GM12872 (cell line): ENCODE measurements around the gene CHST8.

Experiments
- TF ChIP-seq, protein P1 (sequence below): IDR thresholded peaks from 3 replicates; pipeline ENCODE4 v1.5.1; 2011; ENCODE audit warnings: low read depth, mild to moderate bottlenecking, low read length, moderate library complexity; ENCODE audit not compliant: insufficient read depth

The CHST8 gene

DNA sequence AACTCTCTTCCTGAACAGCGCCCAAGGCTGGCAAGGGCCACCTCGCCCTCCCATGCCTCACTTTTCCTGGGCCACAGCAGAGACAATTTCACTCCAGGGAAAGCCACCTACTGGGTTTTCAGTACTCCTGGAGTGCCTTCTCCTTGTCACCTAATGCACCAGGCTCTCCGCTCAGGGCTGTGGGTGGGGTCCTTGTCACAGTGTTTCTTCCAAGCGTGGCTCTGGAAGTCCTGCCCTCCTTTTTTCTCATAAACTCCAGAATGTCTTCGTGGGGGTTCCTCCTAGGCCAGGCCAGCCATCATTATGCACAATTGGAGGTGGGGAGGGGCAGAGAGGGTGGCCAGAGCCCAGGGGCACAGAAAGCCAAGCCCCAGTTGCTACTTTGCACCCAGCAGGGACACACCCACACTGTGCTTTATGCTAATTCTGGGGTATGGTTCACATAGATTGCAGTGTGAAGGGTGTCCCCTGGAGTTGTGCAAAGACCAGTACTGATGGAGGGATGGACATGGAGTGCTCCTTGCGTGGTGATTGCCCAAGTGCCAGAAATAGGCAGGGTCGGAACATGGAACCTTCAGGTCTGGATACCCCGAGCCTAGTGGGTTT lies 78.8 kb downstream of the CHST8 start:
- TF ChIP-seq, protein P1, sequence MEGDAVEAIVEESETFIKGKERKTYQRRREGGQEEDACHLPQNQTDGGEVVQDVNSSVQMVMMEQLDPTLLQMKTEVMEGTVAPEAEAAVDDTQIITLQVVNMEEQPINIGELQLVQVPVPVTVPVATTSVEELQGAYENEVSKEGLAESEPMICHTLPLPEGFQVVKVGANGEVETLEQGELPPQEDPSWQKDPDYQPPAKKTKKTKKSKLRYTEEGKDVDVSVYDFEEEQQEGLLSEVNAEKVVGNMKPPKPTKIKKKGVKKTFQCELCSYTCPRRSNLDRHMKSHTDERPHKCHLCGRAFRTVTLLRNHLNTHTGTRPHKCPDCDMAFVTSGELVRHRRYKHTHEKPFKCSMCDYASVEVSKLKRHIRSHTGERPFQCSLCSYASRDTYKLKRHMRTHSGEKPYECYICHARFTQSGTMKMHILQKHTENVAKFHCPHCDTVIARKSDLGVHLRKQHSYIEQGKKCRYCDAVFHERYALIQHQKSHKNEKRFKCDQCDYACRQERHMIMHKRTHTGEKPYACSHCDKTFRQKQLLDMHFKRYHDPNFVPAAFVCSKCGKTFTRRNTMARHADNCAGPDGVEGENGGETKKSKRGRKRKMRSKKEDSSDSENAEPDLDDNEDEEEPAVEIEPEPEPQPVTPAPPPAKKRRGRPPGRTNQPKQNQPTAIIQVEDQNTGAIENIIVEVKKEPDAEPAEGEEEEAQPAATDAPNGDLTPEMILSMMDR, result no peak

DNA sequence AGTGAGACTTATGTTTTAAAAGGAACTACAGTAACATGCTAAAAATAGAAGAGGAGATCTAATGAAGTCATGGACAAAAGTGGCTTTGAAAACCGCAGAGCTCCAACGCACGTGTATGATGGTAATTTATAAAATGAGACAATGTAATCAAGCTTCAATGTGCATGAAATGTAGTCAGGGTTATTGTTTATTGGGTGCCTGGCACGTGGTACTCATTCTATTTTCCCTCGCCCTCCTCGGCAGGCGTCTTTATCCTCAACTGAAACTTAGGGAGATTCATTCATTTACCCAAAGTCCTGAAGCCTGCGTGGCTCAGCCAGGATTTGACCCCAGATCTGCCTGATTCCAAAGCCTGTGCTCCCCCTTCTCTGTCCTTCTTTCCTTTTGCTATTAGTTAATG lies 79.8 kb downstream of the CHST8 start:
- TF ChIP-seq, protein P1, result no peak

DNA sequence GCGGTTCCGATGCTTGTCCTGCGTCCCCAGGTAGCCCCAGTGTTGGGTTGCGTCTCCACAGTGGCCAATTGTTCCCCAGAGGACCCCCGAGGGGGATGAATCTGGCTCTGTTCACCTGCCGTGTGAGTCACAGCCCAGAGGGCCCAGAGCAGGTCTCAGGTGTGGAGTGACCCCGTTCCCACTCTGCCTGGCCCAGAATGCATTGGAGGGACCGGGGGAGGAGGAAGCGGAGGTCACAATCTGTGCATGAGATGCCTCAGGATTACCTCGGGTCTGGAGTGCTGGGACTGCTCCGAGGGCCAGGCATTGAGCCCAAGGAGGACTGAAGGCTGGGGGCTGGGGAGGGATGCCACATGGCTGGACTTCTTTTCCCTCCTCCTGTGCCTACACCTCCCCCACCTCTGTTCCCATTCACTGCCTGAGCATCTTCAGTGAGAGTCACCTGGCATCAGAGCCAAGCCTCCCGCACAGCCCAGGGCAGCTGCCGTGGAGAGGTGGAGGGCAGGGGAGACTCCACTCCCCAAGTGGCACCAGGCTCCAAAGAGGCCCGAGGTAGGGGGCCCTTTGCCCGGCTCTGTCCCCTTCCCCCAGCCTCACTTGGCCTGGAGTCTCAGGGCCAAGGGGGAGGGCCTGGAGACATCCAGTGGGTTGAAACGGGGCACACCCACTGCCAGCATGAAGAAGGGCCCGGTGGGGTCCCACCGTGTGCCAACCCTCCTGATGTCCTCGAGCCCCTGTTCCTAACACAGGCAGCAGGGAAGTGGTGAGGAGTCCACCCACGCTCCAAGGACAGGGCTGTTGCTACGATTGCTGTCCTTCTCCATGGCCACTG lies 81.1 kb downstream of the CHST8 start:
- TF ChIP-seq, protein P1, result no peak

DNA sequence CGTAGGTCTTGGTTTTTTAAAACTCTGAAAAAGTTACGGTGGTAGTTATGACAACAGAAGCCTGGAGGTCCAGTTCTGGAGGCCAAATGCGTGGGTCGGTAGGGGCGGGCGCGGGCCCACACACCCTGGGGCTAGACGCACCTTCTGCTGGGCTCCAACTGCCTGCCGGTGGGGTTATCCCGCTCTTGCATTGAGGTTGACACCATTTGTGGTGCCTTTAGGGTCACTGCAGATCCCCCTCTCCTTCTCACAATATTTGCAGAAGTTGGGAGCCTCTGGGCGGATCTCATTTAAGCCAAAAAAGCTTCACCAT lies 81.6 kb downstream of the CHST8 start:
- TF ChIP-seq, protein P1, result no peak

DNA sequence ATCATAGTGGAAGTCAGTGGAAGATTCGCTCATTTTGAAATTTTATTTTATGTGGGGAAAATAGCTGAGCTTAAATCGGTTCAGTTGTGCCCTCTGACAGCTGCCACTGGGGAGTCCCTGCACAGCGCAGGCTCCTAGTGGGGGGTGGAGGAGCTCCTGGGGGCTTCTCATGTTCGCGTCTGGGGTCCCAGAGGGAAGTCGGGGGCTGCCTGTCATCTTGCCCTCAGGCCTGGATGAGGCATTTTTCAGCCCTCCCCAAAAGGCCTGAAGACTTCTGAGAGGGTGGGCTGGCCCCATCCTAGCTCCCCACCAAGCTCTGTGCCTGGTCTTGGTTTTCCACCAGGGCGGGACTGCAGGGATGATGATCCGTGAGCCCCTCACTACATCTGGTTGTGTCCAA lies 82.1 kb downstream of the CHST8 start:
- TF ChIP-seq, protein P1, result no peak

DNA sequence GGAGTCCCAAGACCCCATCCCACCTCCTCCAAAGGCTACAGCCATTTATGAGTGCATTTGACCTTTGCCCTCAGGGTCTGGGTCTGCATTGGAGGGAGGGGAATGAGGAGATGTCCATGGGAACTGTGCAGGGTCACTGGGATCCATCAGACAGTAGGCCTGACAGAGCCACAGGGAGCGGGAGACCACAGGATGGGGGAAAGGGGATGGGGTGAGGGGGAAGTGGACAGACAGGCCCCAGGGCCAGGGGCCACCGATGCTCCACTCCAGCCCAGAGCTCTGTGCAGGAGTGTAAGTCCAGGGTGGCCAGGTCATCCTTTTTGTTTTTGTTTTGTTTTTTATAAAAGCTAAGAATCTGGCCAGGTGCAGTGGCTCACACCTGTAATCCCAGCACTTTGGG lies 82.5 kb downstream of the CHST8 start:
- TF ChIP-seq, protein P1, result no peak

DNA sequence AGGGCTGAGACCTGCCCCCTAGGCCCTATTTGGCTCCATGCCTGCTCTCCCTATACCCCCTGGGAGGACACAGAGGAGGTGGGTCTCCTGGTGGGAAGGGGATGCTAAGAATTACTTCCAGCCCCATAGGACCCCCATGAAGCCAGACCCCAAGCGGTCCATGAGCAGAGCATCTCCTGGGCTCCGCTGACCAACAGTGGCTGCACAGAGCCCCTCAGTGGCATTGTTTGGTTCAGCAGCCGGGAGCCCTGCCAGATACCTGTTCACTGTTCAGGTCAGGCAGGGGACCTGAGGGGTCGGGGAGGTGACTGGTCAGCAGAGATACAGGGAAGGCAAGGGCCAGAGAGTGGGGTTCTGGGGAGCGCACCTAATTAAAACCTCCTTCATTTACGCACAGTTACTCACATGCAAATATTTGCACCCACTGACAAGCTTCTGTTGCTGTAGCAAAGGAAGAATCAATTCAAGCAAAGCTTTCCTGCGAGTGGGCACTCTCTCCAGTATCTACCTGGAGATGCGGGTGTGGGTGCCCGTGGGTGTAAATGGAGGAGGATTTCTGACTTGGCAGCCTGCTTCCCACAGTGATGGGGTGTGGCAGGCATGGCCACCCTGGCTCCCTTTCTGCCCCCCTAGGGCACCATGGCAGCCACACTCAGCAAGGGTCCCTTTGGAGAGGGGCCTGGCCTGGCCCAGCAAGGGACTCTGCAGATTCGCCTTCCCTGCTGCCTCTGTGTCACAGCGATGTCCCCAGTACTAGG lies 83.5 kb downstream of the CHST8 start:
- TF ChIP-seq, protein P1, result no peak
